Ovary (tissue), 9 donors: ENCODE data around the gene SIRT2. TPM values are rescaled to one million over a fixed set of nuclear protein-coding genes. Genes with fewer than 3 reads are reported as not detected.

Source experiments
- DNase-seq, 5 donors: peaks; one replicate each; pipeline ENCODE4 v3.0.0-alpha.2; 2019 to 2020
- H3K27ac ChIP-seq, 2 donors: fragments of 200-600 bp; one replicate each; pipeline versions ENCODE4 v1.5.1 to v1.8.0; 2019 to 2022
- H3K27me3 ChIP-seq: fragments of 200-600 bp; one replicate; pipeline ENCODE4 v1.8.0; 2022
- H3K36me3 ChIP-seq: fragments of 200-600 bp; sonication (generic); one replicate; pipeline ENCODE4 v1.5.1; 2019
- H3K4me1 ChIP-seq: one replicate; pipeline ENCODE4 v1.8.1; 2013; ENCODE audit warnings: mild to moderate bottlenecking, moderate library complexity; ENCODE audit not compliant: insufficient read depth
- H3K4me3 ChIP-seq: fragments of 200-600 bp; sonication (generic); one replicate; pipeline ENCODE4 v1.5.1; 2017
- H3K9me3 ChIP-seq, 2 donors: fragments of 200-600 bp in 1 of 2; sonication (generic) in 1 of 2; one replicate each; pipeline versions ENCODE4 v1.5.1 to v1.8.1; 2013 to 2019; ENCODE audit warnings: mild to moderate bottlenecking in 1 of 2, moderate library complexity in 1 of 2
- CTCF ChIP-seq, 3 donors: fragments of 450-650 bp in 2 of 3; fragments of 200-600 bp in 1 of 3; IDR thresholded peaks; one replicate each; pipeline versions ENCODE4 v1.5.1 to v1.8.0; 2016 to 2022; ENCODE audit warnings: antibody characterized with exemption in 3 of 3, mild to moderate bottlenecking in 1 of 3
- EP300 ChIP-seq: sonication (generic); formaldehyde crosslinking; IDR thresholded peaks from one replicate; pipeline ENCODE4 v1.6.1; 2017; ENCODE audit warnings: antibody characterized with exemption
- POLR2A ChIP-seq: fragments of 450-650 bp; IDR thresholded peaks from one replicate; pipeline ENCODE4 v1.6.1; 2017; ENCODE audit warnings: antibody characterized with exemption, mild to moderate bottlenecking, moderate library complexity
- WGBS, 3 donors: extraction: QIAGEN DNeasy Blood & Tissue Kit in 1 of 3; methylation state at CpG; one replicate each; pipeline versions ENCODE4 v1.1.5 to v1.1.7; 2013 to 2017; 5-methylcytosine and 5-hydroxymethylcytosine counted together
- intact Hi-C, 4 donors: fragments of 100-400 bp; cut with DNase I; formaldehyde crosslinking; loops; one replicate each; pipeline versions ENCODE4 v1.11.0 to v1.15.1; 2022 to 2023
- polyA plus RNA-seq, 2 donors: library from polyadenylated mRNA; stranded (reverse); fragments of 200-250 nt in 1 of 2; fragments of 350-450 nt in 1 of 2; fragmentation: Illumina TruSeq in 1 of 2; extraction: RNeasy Lipid Tissue Mini Kit (QIAGEN cat#74804) in 1 of 2; gene quantifications; one replicate each; pipeline ENCODE4 v1.2.3, GENCODE V29; 2013 to 2014
- total RNA-seq, 7 donors: library from RNA; depleted of rRNA in 2 of 7; stranded (reverse); fragments of >200 nt in 2 of 7; fragmentation: NEBNext Ultra II Directional in 3 of 7; extraction: Animal tissue kit (Norgen Biotek cat#: 25700) in 3 of 7; gene quantifications; one replicate each; pipeline versions ENCODE4 v1.1.0 to v1.2.4, GENCODE V29; 2016 to 2023
- donor health status: DM: no; HTN: no; CAD: no; lungs with moderate emphysema.
- donor health status: DM: no; HTN: no; CAD: no.
- donor health status: Bipolar disorder and iron deficiency.
- donor health status: DM: yes; HTN: yes; CAD: no.
- donor health status: DM: no; HTN: no; CAD: no.
- donor health status: DM: yes; HTN: yes; CAD: no.

The SIRT2 gene
- total and polyA plus RNA-seq, 9 donors: 46.1 to 64.9 (median 55.7) TPM

GRCh38 chr19:38922482-38922881 lies 23.1 kb upstream of the SIRT2 start:
- TF ChIP-seq CTCF (IDR thresholded peaks at IDR 0.05) (no peak), EP300 (no peak), POLR2A (no peak)
- Histone ChIP-seq H3K36me3 (no peaks in the 10 kb centered on the region), H3K4me3 (no peak overlapping the region), H3K27me3 (no peaks in the 10 kb centered on the region), H3K9me3 (no peaks in the 10 kb centered on the region), H3K27ac (no peak overlapping the region), H3K4me1 (no peaks in the 10 kb centered on the region)
- no peak for DNase-seq
- WGBS, 3 donors: 90 to 94% (median 92%) methylated on average over 5 of the region's 5 CpGs
- intact Hi-C loops: loop anchor here in 1 of 4 donors (10.0 kb wide), 1 partner anchor 518 kb away; the partner anchor contains the start of gene FAM98C

- no peak for TF ChIP-seq CTCF (IDR thresholded peaks at IDR 0.05)
- TF ChIP-seq POLR2A: no peak
- TF ChIP-seq EP300: no peak
- Histone ChIP-seq H3K4me3 (no peak overlapping the region), H3K4me1 (no peaks in the 10 kb centered on the region), H3K27ac (no peak overlapping the region), H3K27me3 (no peaks in the 10 kb centered on the region), H3K9me3 (no peaks in the 10 kb centered on the region), H3K36me3 (no peaks in the 10 kb centered on the region)
- 77 to 87% (median 85%) methylated on average over 19 to 20 of the region's 20 CpGs for WGBS, 3 donors
- intact Hi-C loops: loop anchor here in 1 of 4 donors (10.0 kb wide), 1 partner anchor 517 kb away; the partner anchor contains the start of gene FAM98C
- DNase-seq: no peak
These were observed 22.2 kb upstream of the SIRT2 start for GRCh38 chr19:38921420-38922274.

GRCh38 chr19:38920602-38921419 lies 21.4 kb upstream of the SIRT2 start:
- H3K36me3 ChIP-seq: no peaks in the 10 kb centered on the region
- no peak for TF ChIP-seq EP300
- TF ChIP-seq CTCF (IDR thresholded peaks at IDR 0.05): no peak
- TF ChIP-seq POLR2A: no peak
- no peak overlapping the region for H3K27ac ChIP-seq
- no peak for DNase-seq
- H3K9me3 ChIP-seq: no peaks in the 10 kb centered on the region
- no peaks in the 10 kb centered on the region for H3K4me1 ChIP-seq
- WGBS, 3 donors: 64 to 68% (median 68%) methylated on average over 14 of the region's 14 CpGs
- no peaks in the 10 kb centered on the region for H3K27me3 ChIP-seq
- no peak overlapping the region for H3K4me3 ChIP-seq
- intact Hi-C loops: loop anchor here in 1 of 4 donors (10.0 kb wide), 1 partner anchor 516 kb away; the partner anchor contains the start of gene FAM98C

- no peak for DNase-seq
- Histone ChIP-seq H3K36me3 (no peaks in the 10 kb centered on the region), H3K27ac (no peak overlapping the region), H3K4me3 (no peak overlapping the region), H3K27me3 (no peaks in the 10 kb centered on the region), H3K9me3 (no peaks in the 10 kb centered on the region), H3K4me1 (no peaks in the 10 kb centered on the region)
- 38 to 55% (median 50%) methylated on average over 17 to 21 of the region's 21 CpGs for WGBS, 3 donors
- intact Hi-C loops: loop anchor here in 2 of 4 donors (10.0 kb wide), 3 partner anchors 375 to 515 kb away; partner anchors contain the start of gene FAM98C (in 2 of the 2)
- no peak for TF ChIP-seq CTCF (IDR thresholded peaks at IDR 0.05)
- no peak for TF ChIP-seq EP300
- no peak for TF ChIP-seq POLR2A
These were observed 20.6 kb upstream of the SIRT2 start for GRCh38 chr19:38919837-38920601.
